BLaER1 treated with 17β-estradiol and CSF1 and Interleukin-3, amounts not matched to agents 10 nM and 100 nM (cell line): Measurements from ENCODE around the gene PRDM8.
"Not testable (repeated sequence)": the region's sequence is repeated elsewhere in the genome, so short reads cannot be mapped to it uniquely, and the experiment has no call there.

Experiments used
- H3K27ac ChIP-seq, 11 experiments: shearing (Covaris generic); formaldehyde crosslinking; 2 replicates each; pipeline ENCODE4 v1.8.1; 2022
- H3K27me3 ChIP-seq, 11 experiments: shearing (Covaris generic); formaldehyde crosslinking; 2 replicates each; pipeline ENCODE4 v1.8.1; 2022
- H3K36me3 ChIP-seq, 11 experiments: shearing (Covaris generic); formaldehyde crosslinking; 2 replicates each; pipeline ENCODE4 v1.8.1; 2022
- H3K4me1 ChIP-seq, 10 experiments: shearing (Covaris generic); formaldehyde crosslinking; 2 replicates each; pipeline ENCODE4 v1.8.1; 2022
- H3K4me2 ChIP-seq, 11 experiments: shearing (Covaris generic); formaldehyde crosslinking; 2 replicates each; pipeline ENCODE4 v1.8.1; 2022
- H3K4me3 ChIP-seq, 10 experiments: shearing (Covaris generic); formaldehyde crosslinking; 2 replicates each; pipeline ENCODE4 v1.8.1; 2022
- H3K9ac ChIP-seq, 11 experiments: shearing (Covaris generic); formaldehyde crosslinking; 2 replicates each; pipeline ENCODE4 v1.8.1; 2022
- H3K9me3 ChIP-seq, 11 experiments: shearing (Covaris generic); formaldehyde crosslinking; replicated peaks in 1 of 11; 2 replicates each; pipeline ENCODE4 v1.8.1; 2022
- H4K20me1 ChIP-seq, 11 experiments: shearing (Covaris generic); formaldehyde crosslinking; 2 replicates each; pipeline ENCODE4 v1.8.1; 2022
- Cebpa-rat ChIP-seq, 11 experiments: shearing (Covaris generic); IDR thresholded peaks; 2 replicates each; pipeline ENCODE4 v1.8.1; 2022

PRDM8 gene

GRCh38 chr4:80235451-80235850 is 38.1 kb downstream of the PRDM8 start:
- H3K27ac ChIP-seq = no peak overlapping the region
- no peaks in the 10 kb centered on the region; a peak in 1 of 22 replicates for H4K20me1 ChIP-seq
- no peak overlapping the region for H3K4me3 ChIP-seq
- no peaks in the 10 kb centered on the region for H3K9me3 ChIP-seq
- H3K27me3 ChIP-seq = no peaks in the 10 kb centered on the region
- no peak for TF ChIP-seq Cebpa-rat (IDR thresholded peaks at IDR 0.05)
- H3K9ac ChIP-seq = no peak overlapping the region
- no peaks in the 10 kb centered on the region for H3K36me3 ChIP-seq
- no peaks in the 10 kb centered on the region for H3K4me1 ChIP-seq
- no peak overlapping the region for H3K4me2 ChIP-seq

- Histone ChIP-seq H3K4me2 (no peak overlapping the region), H3K36me3 (no peaks in the 10 kb centered on the region), H3K4me1 (no peaks in the 10 kb centered on the region), H4K20me1 (no peaks in the 10 kb centered on the region; a peak in 1 of 22 replicates), H3K27ac (no peak overlapping the region), H3K27me3 (no peaks in the 10 kb centered on the region), H3K9ac (no peak overlapping the region), H3K4me3 (no peak overlapping the region), H3K9me3 (no peaks in the 10 kb centered on the region)
- no peak for TF ChIP-seq Cebpa-rat (IDR thresholded peaks at IDR 0.05)
Observed at GRCh38 chr4:80237992-80238391, 40.7 kb downstream of the PRDM8 start.

DNA sequence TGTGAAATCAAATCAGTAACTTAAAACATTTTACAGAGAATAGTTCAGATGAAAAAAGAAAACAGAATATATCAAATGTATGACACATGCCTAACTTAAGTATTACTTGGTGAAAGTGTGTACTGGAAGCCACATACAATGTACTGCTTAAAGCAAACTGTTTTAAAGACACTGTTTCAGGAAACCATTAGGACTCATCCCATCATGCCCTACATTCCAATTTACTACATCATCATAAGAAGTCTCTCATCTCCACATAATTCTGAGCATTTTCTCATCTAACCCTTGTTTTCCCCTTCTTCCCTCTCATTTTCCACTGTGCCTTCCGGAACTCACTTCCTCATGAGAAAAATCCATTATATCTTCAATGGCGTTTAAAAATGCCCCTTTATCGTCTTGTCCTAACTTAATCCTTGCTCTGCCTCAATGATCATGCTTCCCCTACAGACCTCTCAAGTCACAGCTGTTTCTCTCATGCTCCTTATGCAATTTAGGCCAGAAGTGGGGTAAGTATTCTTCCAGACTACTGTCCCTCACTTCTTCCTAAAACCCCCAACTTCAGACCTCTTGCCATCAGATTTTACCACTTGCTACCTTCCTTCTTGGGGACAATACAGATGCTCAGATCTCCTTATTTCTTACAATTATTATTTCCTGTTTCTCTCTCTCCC is 42.3 kb downstream of the PRDM8 start:
- H3K9me3 ChIP-seq = no peaks in the 10 kb centered on the region
- no peak for TF ChIP-seq Cebpa-rat (IDR thresholded peaks at IDR 0.05)
- H3K27ac ChIP-seq = no peak overlapping the region
- no peak overlapping the region for H3K4me3 ChIP-seq
- no peaks in the 10 kb centered on the region for H3K4me1 ChIP-seq
- no peak overlapping the region for H3K9ac ChIP-seq
- H3K4me2 ChIP-seq = no peak overlapping the region
- H3K36me3 ChIP-seq = no peaks in the 10 kb centered on the region
- H4K20me1 ChIP-seq = no peaks in the 10 kb centered on the region; a peak in 1 of 22 replicates
- H3K27me3 ChIP-seq = no peaks in the 10 kb centered on the region

DNA sequence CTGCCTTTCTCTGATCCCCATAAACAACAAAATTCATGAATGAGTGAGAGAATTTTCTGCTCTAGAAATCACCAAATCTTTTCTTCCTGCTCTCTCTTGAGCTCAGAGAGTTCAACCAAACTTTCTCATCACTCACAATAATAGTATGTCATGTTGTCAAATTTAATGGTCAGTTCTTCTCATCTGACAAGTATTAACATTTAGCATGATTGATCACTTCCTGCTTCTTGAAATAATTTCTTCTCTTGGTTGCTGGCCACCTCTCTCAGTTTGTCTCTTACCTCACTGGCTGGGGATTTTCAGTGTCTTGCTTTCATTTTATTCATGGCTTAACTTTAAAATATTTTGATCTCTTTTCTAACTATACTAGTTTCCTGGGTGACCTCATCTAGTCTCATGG is 43.7 kb downstream of the PRDM8 start:
- Histone ChIP-seq H3K4me1 (no peaks in the 10 kb centered on the region), H3K27me3 (no peaks in the 10 kb centered on the region), H4K20me1 (no peaks in the 10 kb centered on the region; a peak in 1 of 22 replicates), H3K27ac (no peak overlapping the region), H3K9ac (no peak overlapping the region), H3K9me3 (no peaks in the 10 kb centered on the region), H3K4me3 (no peak overlapping the region), H3K36me3 (no peaks in the 10 kb centered on the region), H3K4me2 (no peak overlapping the region)
- TF ChIP-seq Cebpa-rat (IDR thresholded peaks at IDR 0.05) = no peak

GRCh38 chr4:80243274-80244018 is 46.1 kb downstream of the PRDM8 start:
- Histone ChIP-seq H4K20me1 (no peaks in the 10 kb centered on the region), H3K4me2 (no peak overlapping the region), H3K27me3 (no peaks in the 10 kb centered on the region), H3K27ac (no peak overlapping the region), H3K9ac (no peak overlapping the region), H3K9me3 (no peaks in the 10 kb centered on the region), H3K4me3 (no peak overlapping the region), H3K36me3 (no peaks in the 10 kb centered on the region), H3K4me1 (no peaks in the 10 kb centered on the region)
- no peak for TF ChIP-seq Cebpa-rat (IDR thresholded peaks at IDR 0.05)

GRCh38 chr4:80247484-80247883 is 50.2 kb downstream of the PRDM8 start:
- H3K9me3 ChIP-seq, H3K4me2 ChIP-seq, H3K36me3 ChIP-seq, H3K27ac ChIP-seq, H3K27me3 ChIP-seq, H3K4me1 ChIP-seq, H3K4me3 ChIP-seq, H4K20me1 ChIP-seq, H3K9ac ChIP-seq: not testable (repeated sequence)

DNA sequence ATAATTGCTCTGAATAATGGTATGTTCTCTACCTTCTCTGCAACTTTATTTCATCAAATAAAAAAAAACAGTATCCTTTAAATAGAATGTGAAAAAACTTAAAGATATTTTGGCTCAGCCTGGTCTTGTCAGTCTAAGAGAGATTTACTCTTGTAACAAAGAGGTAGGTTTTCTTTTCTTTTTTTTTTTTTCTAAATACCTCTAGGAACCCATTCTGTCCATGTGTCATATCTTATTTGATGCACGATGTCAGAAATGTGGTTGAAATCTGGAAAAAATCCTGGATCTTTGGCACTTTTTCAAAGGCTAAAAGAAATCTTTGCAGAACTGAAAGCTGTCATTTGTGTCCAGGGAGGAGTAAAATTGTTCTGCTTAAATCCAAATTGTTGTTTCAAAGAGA is 51.8 kb downstream of the PRDM8 start:
- no peaks in the 10 kb centered on the region for H3K27me3 ChIP-seq
- peaks cover 0 to 14% (median 7%) of the 10 kb centered on the region in 10 experiments; a peak in 13 of 20 replicates for H3K4me1 ChIP-seq
- H3K9ac ChIP-seq = no peak overlapping the region
- H3K4me3 ChIP-seq = no peak overlapping the region
- no peaks in the 10 kb centered on the region for H4K20me1 ChIP-seq
- no peak overlapping the region for H3K4me2 ChIP-seq
- TF ChIP-seq Cebpa-rat (IDR thresholded peaks at IDR 0.05) = no peak
- H3K9me3 ChIP-seq = no peaks in the 10 kb centered on the region
- H3K27ac ChIP-seq = no peak overlapping the region
- H3K36me3 ChIP-seq = no peaks in the 10 kb centered on the region

GRCh38 chr4:80252427-80252826 is 55.1 kb downstream of the PRDM8 start:
- no peak overlapping the region for H3K27ac ChIP-seq

DNA sequence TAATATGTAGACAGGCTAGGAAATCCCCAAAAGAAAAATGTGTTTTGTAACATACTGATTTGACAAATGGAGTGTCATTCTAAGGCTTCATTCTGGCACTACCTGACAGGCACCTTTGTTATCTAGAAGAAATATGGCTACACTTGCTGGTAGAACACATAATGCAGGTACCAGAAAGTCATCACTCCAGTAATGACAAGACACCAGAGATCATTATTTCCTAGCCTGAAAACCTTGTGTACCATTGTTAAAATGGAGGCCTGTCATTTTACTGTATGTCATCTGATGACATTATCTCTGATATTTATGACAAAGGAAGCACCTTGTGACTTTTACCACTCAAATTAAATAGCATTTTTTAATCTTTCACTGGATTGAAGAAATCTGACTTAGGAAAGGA is 55.6 kb downstream of the PRDM8 start:
- no peak overlapping the region for H3K4me3 ChIP-seq
- H3K36me3 ChIP-seq = no peaks in the 10 kb centered on the region
- peaks cover 0 to 14% (median 7%) of the 10 kb centered on the region in 10 experiments; a peak in 13 of 20 replicates for H3K4me1 ChIP-seq
- H3K27me3 ChIP-seq = no peaks in the 10 kb centered on the region
- no peak overlapping the region for H3K27ac ChIP-seq
- peak overlapping the region in 3 of 11 experiments; percentile 17 to 64 (median 54); a peak in 6 of 22 replicates for H3K4me2 ChIP-seq
- no peak for TF ChIP-seq Cebpa-rat (IDR thresholded peaks at IDR 0.05)
- no peak overlapping the region for H3K9ac ChIP-seq
- H4K20me1 ChIP-seq = no peaks in the 10 kb centered on the region
- H3K9me3 ChIP-seq = no peaks in the 10 kb centered on the region

More at GRCh38 chr4:80252427-80252826, 55.1 kb downstream of the PRDM8 start:
- Histone ChIP-seq H3K9me3 (no peaks in the 10 kb centered on the region), H3K36me3 (no peaks in the 10 kb centered on the region), H3K9ac (no peak overlapping the region), H3K4me1 (peaks cover 0 to 14% (median 7%) of the 10 kb centered on the region in 10 experiments; a peak in 13 of 20 replicates), H3K4me3 (no peak overlapping the region), H4K20me1 (no peaks in the 10 kb centered on the region), H3K4me2 (no peak overlapping the region), H3K27me3 (no peaks in the 10 kb centered on the region)
- no peak for TF ChIP-seq Cebpa-rat (IDR thresholded peaks at IDR 0.05)

GRCh38 chr4:80253510-80253909 is 56.2 kb downstream of the PRDM8 start:
- Histone ChIP-seq H3K9ac (no peak overlapping the region), H4K20me1 (no peaks in the 10 kb centered on the region), H3K4me1 (peaks cover 0 to 14% (median 7%) of the 10 kb centered on the region in 10 experiments; a peak in 13 of 20 replicates), H3K36me3 (no peaks in the 10 kb centered on the region), H3K27me3 (no peaks in the 10 kb centered on the region), H3K4me2 (peak overlapping the region in 7 of 11 experiments; percentile 9 to 64 (median 29); a peak in 11 of 22 replicates), H3K4me3 (no peak overlapping the region), H3K27ac (no peak overlapping the region), H3K9me3 (no peaks in the 10 kb centered on the region)
- TF ChIP-seq Cebpa-rat (IDR thresholded peaks at IDR 0.05) = no peak
